IMR-90 (cell line): ENCODE measurements around the gene ZNF785.

Experiments used
- FOS ChIP-seq: fragments of 150-350 bp; IDR thresholded peaks from 2 replicates; pipeline ENCODE4 v1.6.1; 2016; ENCODE audit warnings: low read depth, low read length
- MAZ ChIP-seq: IDR thresholded peaks from 2 replicates; pipeline ENCODE4 v1.6.1; 2012; ENCODE audit warnings: low read depth, mild to moderate bottlenecking, low read length, improper control_type of control experiment, moderate library complexity, borderline replicate concordance
- POLR2A ChIP-seq: IDR thresholded peaks from 2 replicates; pipeline ENCODE4 v1.6.1; 2012; ENCODE audit warnings: mild to moderate bottlenecking, low read depth, low read length
- RAD21 ChIP-seq: IDR thresholded peaks from 2 replicates; pipeline ENCODE4 v1.6.1; 2012; ENCODE audit warnings: low read length, improper control_type of control experiment
- RFX5 ChIP-seq: IDR thresholded peaks from 2 replicates; pipeline ENCODE4 v1.8.0; 2012; ENCODE audit warnings: low read depth, mild to moderate bottlenecking, low read length, moderate library complexity
- TF ChIP-seq, protein P1 (sequence below): conservative IDR thresholded peaks from 2 replicates; pipeline ENCODE4 v1.5.1; 2012; ENCODE audit warnings: mild to moderate bottlenecking, low read depth, low read length, improper control_type of control experiment

DNA sequence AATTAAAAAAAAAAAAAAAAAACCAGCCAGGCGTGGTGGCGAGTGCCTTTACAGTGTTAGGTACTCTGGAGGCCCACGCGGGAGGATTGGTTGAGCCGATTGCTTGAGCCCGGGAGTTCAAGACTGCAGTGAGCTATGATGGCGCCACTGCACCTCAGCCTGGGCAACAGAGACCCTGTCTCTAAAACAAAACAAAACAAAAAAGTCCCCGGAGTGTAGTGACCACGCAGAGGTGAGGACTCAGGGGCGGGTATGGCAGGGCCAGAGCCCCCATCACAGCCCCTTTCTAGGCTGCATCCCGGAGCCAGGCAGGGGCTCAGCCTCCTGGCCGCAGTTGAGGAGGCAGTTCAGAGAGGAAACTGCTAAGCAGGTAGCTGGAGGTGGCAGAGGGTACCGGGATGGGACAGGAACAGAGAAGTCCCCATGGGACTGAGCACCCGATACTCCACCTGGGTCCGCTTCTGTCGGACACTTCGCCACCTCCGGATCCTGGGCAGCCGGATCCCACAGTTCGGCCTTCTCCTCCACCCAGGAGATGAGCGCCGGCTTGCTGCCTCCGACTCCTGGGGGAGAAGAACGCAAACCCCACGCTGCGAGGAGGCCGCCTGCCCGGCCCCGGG, 51.6 kb downstream of the ZNF785 start:
- TF ChIP-seq FOS (no peak), RFX5 (no peak), POLR2A (no peak), MAZ (no peak), RAD21 (no peak)
- TF ChIP-seq, protein P1, sequence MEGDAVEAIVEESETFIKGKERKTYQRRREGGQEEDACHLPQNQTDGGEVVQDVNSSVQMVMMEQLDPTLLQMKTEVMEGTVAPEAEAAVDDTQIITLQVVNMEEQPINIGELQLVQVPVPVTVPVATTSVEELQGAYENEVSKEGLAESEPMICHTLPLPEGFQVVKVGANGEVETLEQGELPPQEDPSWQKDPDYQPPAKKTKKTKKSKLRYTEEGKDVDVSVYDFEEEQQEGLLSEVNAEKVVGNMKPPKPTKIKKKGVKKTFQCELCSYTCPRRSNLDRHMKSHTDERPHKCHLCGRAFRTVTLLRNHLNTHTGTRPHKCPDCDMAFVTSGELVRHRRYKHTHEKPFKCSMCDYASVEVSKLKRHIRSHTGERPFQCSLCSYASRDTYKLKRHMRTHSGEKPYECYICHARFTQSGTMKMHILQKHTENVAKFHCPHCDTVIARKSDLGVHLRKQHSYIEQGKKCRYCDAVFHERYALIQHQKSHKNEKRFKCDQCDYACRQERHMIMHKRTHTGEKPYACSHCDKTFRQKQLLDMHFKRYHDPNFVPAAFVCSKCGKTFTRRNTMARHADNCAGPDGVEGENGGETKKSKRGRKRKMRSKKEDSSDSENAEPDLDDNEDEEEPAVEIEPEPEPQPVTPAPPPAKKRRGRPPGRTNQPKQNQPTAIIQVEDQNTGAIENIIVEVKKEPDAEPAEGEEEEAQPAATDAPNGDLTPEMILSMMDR, result no peak
